Left forelimb (tissue), 1 donor: ENCODE measurements around the gene GRM2.

Experiments used
- DNase-seq: peaks from one replicate; pipeline ENCODE4 v3.0.0-alpha.2; 2018; ENCODE audit warnings: low spot score

The GRM2 gene

GRCh38 chr3:51680196-51680595 is 26.7 kb upstream of the GRM2 start:
- no peak for DNase-seq

GRCh38 chr3:51680663-51681230 is 26.1 kb upstream of the GRM2 start:
- no peak for DNase-seq

GRCh38 chr3:51681453-51681852 is 25.4 kb upstream of the GRM2 start:
- DNase-seq = no peak

- no peak for DNase-seq
These were observed 24.8 kb upstream of the GRM2 start for GRCh38 chr3:51682079-51682478.

GRCh38 chr3:51682526-51682925 is 24.3 kb upstream of the GRM2 start:
- DNase-seq = no peak

- no peak for DNase-seq
These were observed 23.3 kb upstream of the GRM2 start for GRCh38 chr3:51683566-51683965.

GRCh38 chr3:51684971-51685751 is 21.7 kb upstream of the GRM2 start:
- no peak for DNase-seq

- no peak for DNase-seq
These were observed 20.8 kb upstream of the GRM2 start for GRCh38 chr3:51686056-51686455.

- no peak for DNase-seq
These were observed 20.2 kb upstream of the GRM2 start for GRCh38 chr3:51686512-51687215.

GRCh38 chr3:51687431-51688205 is 19.2 kb upstream of the GRM2 start:
- no peak for DNase-seq

- no peak for DNase-seq
These were observed 18.7 kb upstream of the GRM2 start for GRCh38 chr3:51688206-51688600.

- DNase-seq = no peak
These were observed 15.8 kb upstream of the GRM2 start for GRCh38 chr3:51691021-51691420.

GRCh38 chr3:51691949-51692348 is 14.9 kb upstream of the GRM2 start:
- no peak for DNase-seq

- no peak for DNase-seq
These were observed 13.9 kb upstream of the GRM2 start for GRCh38 chr3:51692980-51693395.

GRCh38 chr3:51696954-51697353 is 9.9 kb upstream of the GRM2 start:
- DNase-seq = no peak

- DNase-seq = no peak
These were observed 8.7 kb upstream of the GRM2 start for GRCh38 chr3:51698209-51698608.

- no peak for DNase-seq
These were observed 6.5 kb upstream of the GRM2 start for GRCh38 chr3:51700403-51700802.

- no peak for DNase-seq
These were observed 4.7 kb upstream of the GRM2 start for GRCh38 chr3:51702156-51702555.

GRCh38 chr3:51703068-51703760 is 3.7 kb upstream of the GRM2 start:
- DNase-seq = no peak

- no peak for DNase-seq
These were observed 2.9 kb upstream of the GRM2 start for GRCh38 chr3:51703761-51704510.

GRCh38 chr3:51704511-51704950 is 2.3 kb upstream of the GRM2 start:
- no peak for DNase-seq
